GM12878 (cell line): ENCODE data around the gene ITGA3. TPM values are rescaled to one million over a fixed set of nuclear protein-coding genes. Genes with fewer than 3 reads are reported as not detected.

Experiments
- ATAC-seq: fragments of 200-7000 bp; cut with Tn5 transposase; 3 replicates; pipeline ENCODE4 v1.9.1; 2020; ENCODE audit warnings: mild to moderate bottlenecking, moderate library complexity
- BruUV-seq: library from RNA; stranded (reverse); fragments of 400-500 nt; replicated peaks from 2 replicates; lab custom pipeline; 2021; lab: Mats Ljungman, UMichigan
- CTCF ChIA-PET: fragments of 300-600 bp; sonication (Branson Sonifier 250); formaldehyde crosslinking; extraction: SDS; loops from one replicate; lab custom pipeline; 2021; ENCODE audit warnings: inconsistent platforms; lab: Yijun Ruan, JAX
- POLR2A ChIA-PET: fragments of 350-600 bp; formaldehyde crosslinking; extraction: SDS; loops from one replicate; lab custom pipeline; 2021; ENCODE audit warnings: inconsistent platforms; lab: Charles Lee
- RAD21 ChIA-PET: fragments of 300-600 bp; sonication (Branson Sonifier 250); formaldehyde crosslinking; loops from one replicate; lab custom pipeline; 2023; ENCODE audit warnings: antibody characterized with exemption; ENCODE audit not compliant: unreplicated experiment; lab: Charles Lee
- SMC1A ChIA-PET: fragments of 300-600 bp; sonication (Branson Sonifier 250); formaldehyde crosslinking; loops from one replicate; lab custom pipeline; 2023; ENCODE audit not compliant: unreplicated experiment, uncharacterized antibody; lab: Charles Lee
- DNase-seq: peaks from one replicate; pipeline ENCODE4 v3.0.0-alpha.2; 2011; ENCODE audit warnings: low read depth, low spot score
- FAIRE-seq: peaks from 3 replicates; lab custom pipeline; 2011; peaks lifted over from hg19 to GRCh38; lab: Jason Lieb, UNC
- H2AFZ ChIP-seq: 2 replicates; pipeline ENCODE4 v1.6.0; 2011; ENCODE audit warnings: low read depth, low read length, control low read depth; ENCODE audit not compliant: control insufficient read depth
- H3K27ac ChIP-seq: 2 replicates; pipeline ENCODE4 v1.5.1; 2011; ENCODE audit warnings: control low read depth; ENCODE audit not compliant: control insufficient read depth, insufficient read depth
- H3K27me3 ChIP-seq, 2 experiments: replicated peaks in 1 of 2; 2 replicates each; pipeline versions ENCODE4 v1.6.0 to v1.6.1; 2011; ENCODE audit warnings: low read length in 1 of 2; ENCODE audit not compliant: control insufficient read depth in 2 of 2, insufficient read depth in 2 of 2
- H3K36me3 ChIP-seq, 2 experiments: 2 replicates each; pipeline ENCODE4 v1.5.1; 2011; ENCODE audit warnings: low read length in 1 of 2; ENCODE audit not compliant: control insufficient read depth in 2 of 2, insufficient read depth in 2 of 2
- H3K4me1 ChIP-seq: 2 replicates; pipeline ENCODE4 v1.6.1; 2011; ENCODE audit warnings: mild to moderate bottlenecking, low read length, moderate library complexity, mixed read lengths; ENCODE audit not compliant: control insufficient read depth, insufficient read depth
- H3K4me2 ChIP-seq: 2 replicates; pipeline ENCODE4 v1.6.0; 2011; ENCODE audit warnings: control low read depth; ENCODE audit not compliant: control insufficient read depth, insufficient read depth
- H3K4me3 ChIP-seq: fragments of 200-600 bp; sonication (generic); 2 replicates; pipeline ENCODE4 v1.5.1; 2016
- H3K79me2 ChIP-seq: 2 replicates; pipeline ENCODE4 v1.6.0; 2011; ENCODE audit warnings: low read length; ENCODE audit not compliant: control insufficient read depth, insufficient read depth
- H3K9ac ChIP-seq: 2 replicates; pipeline ENCODE4 v1.8.0; 2011; ENCODE audit warnings: low read length, control low read depth, mixed read lengths; ENCODE audit not compliant: control insufficient read depth, insufficient read depth
- H3K9me3 ChIP-seq: replicated peaks from 3 replicates; pipeline ENCODE4 v1.5.1; 2011; ENCODE audit warnings: mild to moderate bottlenecking, low read length; ENCODE audit not compliant: control insufficient read depth, insufficient read depth
- H4K20me1 ChIP-seq: 2 replicates; pipeline ENCODE4 v1.6.0; 2011; ENCODE audit not compliant: control insufficient read depth, insufficient read depth
- BMI1 ChIP-seq: fragments of 450-650 bp; IDR thresholded peaks from 2 replicates; pipeline ENCODE4 v1.6.1; 2016; ENCODE audit warnings: mild to moderate bottlenecking, moderate library complexity, borderline replicate concordance
- CBX5 ChIP-seq: sonication (generic); IDR thresholded peaks from 2 replicates; pipeline ENCODE4 v1.6.1; 2016; ENCODE audit warnings: low read depth, moderate library complexity, mild to moderate bottlenecking, inconsistent platforms
- HDAC6 ChIP-seq: fragments of 200-600 bp; sonication (generic); IDR thresholded peaks from one replicate; pipeline ENCODE4 v1.8.0; 2017; ENCODE audit warnings: antibody characterized with exemption; ENCODE audit not compliant: unreplicated experiment
- MTA3 ChIP-seq: IDR thresholded peaks from 2 replicates; pipeline ENCODE4 v1.6.1; 2012; ENCODE audit warnings: low read length, inconsistent platforms, borderline replicate concordance
- PAX5 ChIP-seq: IDR thresholded peaks from 2 replicates; pipeline ENCODE4 v1.6.1; 2011; ENCODE audit warnings: low read depth, low read length, borderline replicate concordance
- RELA ChIP-seq: fragments of 450-650 bp; IDR thresholded peaks from 2 replicates; pipeline ENCODE4 v1.8.0; 2014; ENCODE audit warnings: borderline replicate concordance; ENCODE audit not compliant: partially characterized antibody
- SREBF1 ChIP-seq: IDR thresholded peaks from 2 replicates; pipeline ENCODE4 v1.6.1; 2012; ENCODE audit warnings: mild to moderate bottlenecking, low read length
- SUZ12 ChIP-seq: fragments of 200-600 bp; sonication (generic); IDR thresholded peaks from one replicate; pipeline ENCODE4 v1.6.1; 2018; ENCODE audit warnings: antibody characterized with exemption, mild to moderate bottlenecking; ENCODE audit not compliant: unreplicated experiment
- TARDBP ChIP-seq: IDR thresholded peaks from 2 replicates; pipeline ENCODE4 v1.6.1; 2016; ENCODE audit warnings: borderline replicate concordance
- ZBED1 ChIP-seq: IDR thresholded peaks from 2 replicates; pipeline ENCODE4 v1.6.1; 2016; ENCODE audit warnings: borderline replicate concordance
- ZNF217 ChIP-seq: fragments of 450-650 bp; IDR thresholded peaks from 2 replicates; pipeline ENCODE4 v1.6.1; 2017; ENCODE audit warnings: antibody characterized with exemption, mild to moderate bottlenecking
- ZNF384 ChIP-seq: IDR thresholded peaks from 2 replicates; pipeline ENCODE4 v1.6.1; 2012; ENCODE audit warnings: low read depth, mild to moderate bottlenecking, low read length, improper control_type of control experiment, borderline replicate concordance
- WGBS: methylation state at CpG from one replicate; pipeline ENCODE4 v1.1.6; 2016; ENCODE audit warnings: low lambda C conversion rate; ENCODE audit not compliant: insufficient replicate concordance, insufficient coverage; ENCODE audit errors: missing lambda C conversion rate; 5-methylcytosine and 5-hydroxymethylcytosine counted together
- in situ Hi-C: fragments of 300-500 bp; cut with MboI; formaldehyde crosslinking; loops from 9 replicates; pipeline ENCODE4 v1.14.3; 2018; ENCODE audit warnings: mixed read lengths
- intact Hi-C: fragments of 100-400 bp; cut with micrococcal nuclease; formaldehyde crosslinking; loops from one replicate; pipeline ENCODE4 v1.14.2; 2022; ENCODE audit not compliant: unreplicated experiment
- polyA plus RNA-seq, 11 experiments: library from polyadenylated mRNA; depleted of rRNA in 4 of 11; unstranded in 6 of 11; stranded (reverse) in 5 of 11; fragments of >200 nt; fragmentation: Nextera tagmentation in 4 of 11; fragmentation: Illumina TruSeq in 1 of 11; extraction: Ambion mirVana in 4 of 11; extraction: Trizol in 1 of 11; gene quantifications; 1 replicate in 1 of 11; 2 replicates in 10 of 11; pipeline versions ENCODE4 v1.2.1 to v1.2.3, GENCODE V29; 2011 to 2016; ENCODE audit warnings: inconsistent platforms in 2 of 11, missing spikeins in 2 of 11, low read depth in 1 of 11
- total RNA-seq, 4 experiments: library from RNA; depleted of rRNA in 3 of 4; stranded (reverse); fragments of >200 nt in 3 of 4; fragmentation: Illumina TruSeq in 1 of 4; extraction: Trizol in 1 of 4; gene quantifications; 2 replicates each; pipeline versions ENCODE4 v1.2.1 to v1.2.3, GENCODE V29; 2013 to 2021
- TF ChIP-seq, protein P1 (sequence below): fragments of 450-650 bp; IDR thresholded peaks from 2 replicates; pipeline ENCODE4 v1.6.1; 2017; ENCODE audit warnings: mild to moderate bottlenecking, moderate library complexity
- TF ChIP-seq, protein P2 (sequence below), 3 experiments: IDR thresholded peaks in 2 of 3; conservative IDR thresholded peaks in 1 of 3; 2 replicates each; pipeline ENCODE4 v1.5.1; 2011; ENCODE audit warnings: low read depth in 3 of 3, low read length in 3 of 3, mild to moderate bottlenecking in 3 of 3, control low read depth in 2 of 3, moderate library complexity in 2 of 3, inconsistent platforms in 1 of 3, mixed read lengths in 1 of 3; ENCODE audit not compliant: control insufficient read depth in 2 of 3, insufficient read depth in 1 of 3; ENCODE audit errors: extremely low read depth in 1 of 3

Gene ITGA3
- total and polyA plus RNA-seq, 10 of the 15 experiments (the other 5 are each of a cell fraction or from before 2014, with no cell fraction given) = 0.29 to 13.4 (median 6.6) TPM

DNA sequence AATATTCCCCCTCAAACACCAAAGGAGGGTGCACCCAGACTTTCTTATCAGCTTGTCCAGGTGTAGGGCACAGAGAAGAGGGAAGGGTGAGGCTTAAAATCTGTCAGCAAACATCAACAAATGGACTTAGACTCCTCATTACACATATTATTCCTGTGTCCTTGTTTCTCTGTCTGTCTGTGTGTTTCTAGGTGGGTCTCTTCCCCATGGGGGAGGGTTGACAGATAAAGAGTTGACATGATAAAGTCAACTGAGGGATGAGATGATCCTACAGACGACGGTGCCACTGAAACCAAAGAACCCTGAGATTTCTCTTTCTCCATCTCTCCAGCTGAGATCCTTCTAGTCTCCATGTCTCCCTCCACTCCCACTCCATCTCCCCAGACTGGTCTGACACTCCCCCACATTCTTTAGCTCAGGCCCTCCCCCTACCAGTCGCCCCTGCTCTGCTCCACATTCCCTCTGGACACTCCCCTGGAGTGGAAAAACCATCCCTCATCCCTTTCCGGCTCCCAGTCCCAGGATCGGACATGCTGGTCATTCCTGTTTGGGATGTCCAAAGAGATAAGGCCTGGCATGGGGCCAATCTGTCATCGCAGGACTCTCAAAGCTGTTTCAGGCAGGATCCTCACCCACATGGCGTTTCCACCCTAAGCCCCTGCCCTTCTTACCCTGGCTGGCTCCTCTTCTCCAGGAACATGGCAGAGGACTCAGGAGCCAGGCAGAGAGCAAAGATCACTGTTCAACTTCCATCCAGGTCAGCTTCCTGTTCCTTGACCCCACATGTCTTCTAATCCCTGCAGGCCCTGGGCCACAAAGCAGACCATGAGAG, 2.9 kb upstream of the ITGA3 start (continued):
- no peak for TF ChIP-seq HDAC6

DNA sequence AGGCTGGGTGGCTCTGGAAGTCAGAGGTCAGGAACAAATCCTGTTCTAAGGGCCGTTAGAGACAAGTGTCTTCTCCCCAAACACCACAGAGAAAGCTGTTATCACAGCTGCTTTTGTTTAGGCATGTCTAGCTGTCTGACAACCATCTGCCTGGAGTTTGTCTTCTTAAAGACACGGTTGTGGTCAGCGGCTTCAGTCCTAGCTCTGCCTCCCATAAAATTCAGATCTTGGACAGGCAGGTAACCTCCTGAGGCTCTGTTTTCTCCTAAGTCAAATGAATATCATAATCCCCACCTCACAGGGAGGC, 2.3 kb upstream of the ITGA3 start:
- Histone ChIP-seq H3K4me3 (no peak overlapping the region), H3K4me2 (no peak overlapping the region), H3K9ac (no peak overlapping the region), H2AFZ (no peak overlapping the region), H3K79me2 (no peaks in the 10 kb centered on the region), H3K9me3 (no peaks in the 10 kb centered on the region; the same call in 2 of the 3 replicates), H3K4me1 (peaks cover 9% of the 10 kb centered on the region), H3K27ac (no peak overlapping the region), H3K27me3 (no peaks in the 10 kb centered on the region), H3K36me3 (no peaks in the 10 kb centered on the region), H4K20me1 (no peaks in the 10 kb centered on the region)
- CTCF ChIA-PET = interaction anchor here (0.7 to 6.4 kb wide), 4 partner anchors 26 to 40 kb away, joined by 3 to 38 read pairs (median 5); partner anchors contain the start of gene PDK2
- BruUV-seq = no TSS peak
- 81% methylated on average over 3 of the region's 3 CpGs for WGBS
- in situ Hi-C loops = no loop called here
- no peak for FAIRE-seq
- SMC1A ChIA-PET = interaction anchor here (0.9 kb wide), 2 partner anchors 11 to 41 kb away, joined by 3 read pairs; partner anchors contain the start of gene PDK2
- POLR2A ChIA-PET = no interaction called here
- DNase-seq = no peak
- intact Hi-C loops = no loop called here
- ATAC-seq = no peak
- RAD21 ChIA-PET = no interaction called here
- TF ChIP-seq, protein P1, sequence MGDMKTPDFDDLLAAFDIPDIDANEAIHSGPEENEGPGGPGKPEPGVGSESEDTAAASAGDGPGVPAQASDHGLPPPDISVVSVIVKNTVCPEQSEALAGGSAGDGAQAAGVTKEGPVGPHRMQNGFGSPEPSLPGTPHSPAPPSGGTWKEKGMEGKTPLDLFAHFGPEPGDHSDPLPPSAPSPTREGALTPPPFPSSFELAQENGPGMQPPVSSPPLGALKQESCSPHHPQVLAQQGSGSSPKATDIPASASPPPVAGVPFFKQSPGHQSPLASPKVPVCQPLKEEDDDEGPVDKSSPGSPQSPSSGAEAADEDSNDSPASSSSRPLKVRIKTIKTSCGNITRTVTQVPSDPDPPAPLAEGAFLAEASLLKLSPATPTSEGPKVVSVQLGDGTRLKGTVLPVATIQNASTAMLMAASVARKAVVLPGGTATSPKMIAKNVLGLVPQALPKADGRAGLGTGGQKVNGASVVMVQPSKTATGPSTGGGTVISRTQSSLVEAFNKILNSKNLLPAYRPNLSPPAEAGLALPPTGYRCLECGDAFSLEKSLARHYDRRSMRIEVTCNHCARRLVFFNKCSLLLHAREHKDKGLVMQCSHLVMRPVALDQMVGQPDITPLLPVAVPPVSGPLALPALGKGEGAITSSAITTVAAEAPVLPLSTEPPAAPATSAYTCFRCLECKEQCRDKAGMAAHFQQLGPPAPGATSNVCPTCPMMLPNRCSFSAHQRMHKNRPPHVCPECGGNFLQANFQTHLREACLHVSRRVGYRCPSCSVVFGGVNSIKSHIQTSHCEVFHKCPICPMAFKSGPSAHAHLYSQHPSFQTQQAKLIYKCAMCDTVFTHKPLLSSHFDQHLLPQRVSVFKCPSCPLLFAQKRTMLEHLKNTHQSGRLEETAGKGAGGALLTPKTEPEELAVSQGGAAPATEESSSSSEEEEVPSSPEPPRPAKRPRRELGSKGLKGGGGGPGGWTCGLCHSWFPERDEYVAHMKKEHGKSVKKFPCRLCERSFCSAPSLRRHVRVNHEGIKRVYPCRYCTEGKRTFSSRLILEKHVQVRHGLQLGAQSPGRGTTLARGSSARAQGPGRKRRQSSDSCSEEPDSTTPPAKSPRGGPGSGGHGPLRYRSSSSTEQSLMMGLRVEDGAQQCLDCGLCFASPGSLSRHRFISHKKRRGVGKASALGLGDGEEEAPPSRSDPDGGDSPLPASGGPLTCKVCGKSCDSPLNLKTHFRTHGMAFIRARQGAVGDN = no peak
- TF ChIP-seq SREBF1 = no peak
- TF ChIP-seq ZBED1 = no peak
- TF ChIP-seq, protein P2, sequence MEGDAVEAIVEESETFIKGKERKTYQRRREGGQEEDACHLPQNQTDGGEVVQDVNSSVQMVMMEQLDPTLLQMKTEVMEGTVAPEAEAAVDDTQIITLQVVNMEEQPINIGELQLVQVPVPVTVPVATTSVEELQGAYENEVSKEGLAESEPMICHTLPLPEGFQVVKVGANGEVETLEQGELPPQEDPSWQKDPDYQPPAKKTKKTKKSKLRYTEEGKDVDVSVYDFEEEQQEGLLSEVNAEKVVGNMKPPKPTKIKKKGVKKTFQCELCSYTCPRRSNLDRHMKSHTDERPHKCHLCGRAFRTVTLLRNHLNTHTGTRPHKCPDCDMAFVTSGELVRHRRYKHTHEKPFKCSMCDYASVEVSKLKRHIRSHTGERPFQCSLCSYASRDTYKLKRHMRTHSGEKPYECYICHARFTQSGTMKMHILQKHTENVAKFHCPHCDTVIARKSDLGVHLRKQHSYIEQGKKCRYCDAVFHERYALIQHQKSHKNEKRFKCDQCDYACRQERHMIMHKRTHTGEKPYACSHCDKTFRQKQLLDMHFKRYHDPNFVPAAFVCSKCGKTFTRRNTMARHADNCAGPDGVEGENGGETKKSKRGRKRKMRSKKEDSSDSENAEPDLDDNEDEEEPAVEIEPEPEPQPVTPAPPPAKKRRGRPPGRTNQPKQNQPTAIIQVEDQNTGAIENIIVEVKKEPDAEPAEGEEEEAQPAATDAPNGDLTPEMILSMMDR (IDR thresholded peaks at IDR 0.05 in 2 of 3, conservative IDR thresholded peaks at IDR 0.05 in 1 of 3; ENCODE audit: control insufficient read depth in 2 of 3, extremely low read depth in 1 of 3, insufficient read depth in 1 of 3, low read depth in 3 of 3, low read length in 3 of 3) = no peak
- TF ChIP-seq ZNF384 = no peak
- TF ChIP-seq ZNF217 = no peak
- no peak for TF ChIP-seq BMI1
- no peak for TF ChIP-seq CBX5
- TF ChIP-seq RELA = no peak
- TF ChIP-seq MTA3 = no peak
- TF ChIP-seq PAX5 = no peak
- no peak for TF ChIP-seq TARDBP
- TF ChIP-seq SUZ12 = no peak
